Fibroblast of lung (primary cell): Measurements from ENCODE around the gene HECTD4. TPM values are rescaled to one million over a fixed set of nuclear protein-coding genes. Genes with fewer than 3 reads are reported as not detected.

Source experiments
- DNase-seq, 2 donors: peaks; one replicate each; pipeline versions ENCODE4 v3.0.0 to v3.0.0-alpha.2; 2010; ENCODE audit warnings: low read depth in 2 of 2
- H2AFZ ChIP-seq: 2 replicates; pipeline ENCODE4 v1.5.1; 2012; ENCODE audit warnings: low read length, control low read depth, inconsistent platforms
- H3K27ac ChIP-seq: 2 replicates; pipeline ENCODE4 v1.5.1; 2011; ENCODE audit warnings: low read length, control low read depth; ENCODE audit not compliant: insufficient read depth
- H3K27me3 ChIP-seq: 2 replicates; pipeline ENCODE4 v1.5.1; 2011; ENCODE audit warnings: mild to moderate bottlenecking, low read length; ENCODE audit not compliant: control insufficient read depth, insufficient read depth
- H3K36me3 ChIP-seq: 2 replicates; pipeline ENCODE4 v1.5.1; 2011; ENCODE audit warnings: low read length; ENCODE audit not compliant: control insufficient read depth, insufficient read depth
- H3K4me1 ChIP-seq: 2 replicates; pipeline ENCODE4 v1.5.1; 2011; ENCODE audit warnings: low read length; ENCODE audit not compliant: control insufficient read depth, insufficient read depth; ENCODE audit errors: extremely low read depth
- H3K4me2 ChIP-seq: 2 replicates; pipeline ENCODE4 v1.5.1; 2011; ENCODE audit warnings: low read length, control low read depth; ENCODE audit not compliant: insufficient read depth; ENCODE audit errors: extremely low read depth
- H3K4me3 ChIP-seq, 4 experiments: fragments of 200-600 bp in 1 of 4; sonication (generic) in 1 of 4; replicated peaks in 1 of 4; 2 replicates each; pipeline ENCODE4 v1.5.1; 2011 to 2016; ENCODE audit warnings: low read length in 4 of 4, low read depth in 3 of 4, mild to moderate bottlenecking in 3 of 4, control low read depth in 2 of 4, inconsistent platforms in 1 of 4, mixed read lengths in 1 of 4; ENCODE audit not compliant: insufficient read depth in 1 of 4; ENCODE audit errors: control extremely low read depth in 1 of 4
- H3K79me2 ChIP-seq: 2 replicates; pipeline ENCODE4 v1.5.1; 2012; ENCODE audit warnings: mild to moderate bottlenecking, low read length, inconsistent platforms; ENCODE audit not compliant: control insufficient read depth, insufficient read depth
- H3K9ac ChIP-seq: 2 replicates; pipeline ENCODE4 v1.5.1; 2011; ENCODE audit warnings: mild to moderate bottlenecking, low read length, control low read depth; ENCODE audit not compliant: insufficient read depth
- H3K9me3 ChIP-seq: 2 replicates; pipeline ENCODE4 v1.5.1; 2012; ENCODE audit warnings: low read depth, low read length; ENCODE audit not compliant: control insufficient read depth, insufficient read depth
- H4K20me1 ChIP-seq: 2 replicates; pipeline ENCODE4 v1.5.1; 2011; ENCODE audit warnings: low read length; ENCODE audit not compliant: control insufficient read depth, insufficient read depth; ENCODE audit errors: extremely low read depth
- CTCF ChIP-seq, 2 donors: IDR thresholded peaks in 1 of 2; conservative IDR thresholded peaks in 1 of 2; 1 replicate in 1 of 2; 2 replicates in 1 of 2; pipeline ENCODE4 v1.5.1; 2011 to 2012; ENCODE audit warnings: low read length in 2 of 2, control low read depth in 1 of 2, inconsistent platforms in 1 of 2, low read depth in 1 of 2, mild to moderate bottlenecking in 1 of 2
- EZH2 ChIP-seq: IDR thresholded peaks from 2 replicates; pipeline ENCODE4 v1.5.1; 2012; ENCODE audit warnings: low read length, control low read depth, mild to moderate bottlenecking; ENCODE audit errors: missing control alignments
- polyA plus RNA-seq, 2 donors: library from polyadenylated mRNA; depleted of rRNA in 1 of 2; stranded (reverse) in 1 of 2; unstranded in 1 of 2; fragments of >200 nt; gene quantifications; 2 replicates each; pipeline ENCODE4 v1.2.1, GENCODE V29; 2011 to 2012; ENCODE audit warnings: missing spikeins in 1 of 2
- total RNA-seq: library from RNA; depleted of rRNA; stranded (reverse); fragments of >200 nt; gene quantifications from 2 replicates; pipeline ENCODE4 v1.2.1, GENCODE V29; 2014

HECTD4 gene
- total and polyA plus RNA-seq, 2 donors (not counting 1 experiment from before 2014, with no cell fraction given), result 5.1 to 31.7 TPM

DNA sequence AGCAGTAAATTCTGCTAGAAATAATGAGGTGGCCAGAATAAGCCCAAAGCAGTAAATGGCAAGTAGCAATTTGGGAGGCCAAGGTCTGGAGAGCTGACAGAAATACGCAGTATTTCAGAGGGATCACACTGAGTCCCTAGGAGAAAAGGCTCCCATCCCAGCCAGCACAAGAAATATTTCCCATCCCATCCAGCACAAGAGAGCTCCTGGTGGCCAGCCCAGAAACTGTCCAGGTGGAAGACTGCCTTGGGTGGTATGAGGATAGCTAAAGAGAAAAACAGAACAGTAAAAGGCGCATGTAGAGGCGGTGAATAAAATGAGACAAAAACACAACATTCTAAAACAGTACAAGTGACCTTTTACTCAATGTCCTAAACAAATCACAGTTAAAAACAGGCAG, 120.7 kb downstream of the HECTD4 start:
- Histone ChIP-seq H3K36me3 (no peaks in the 10 kb centered on the region), H3K79me2 (no peaks in the 10 kb centered on the region), H3K27ac (no peak overlapping the region), H3K4me1 (no peaks in the 10 kb centered on the region), H2AFZ (no peak overlapping the region), H4K20me1 (no peaks in the 10 kb centered on the region), H3K4me2 (no peak overlapping the region), H3K9me3 (no peaks in the 10 kb centered on the region), H3K4me3 (no peak overlapping the region), H3K9ac (no peak overlapping the region), H3K27me3 (no peaks in the 10 kb centered on the region)
- peak in 1 of 2 donors; percentile 29 for TF ChIP-seq CTCF (conservative IDR thresholded peaks at IDR 0.05 in 1 of 2, IDR thresholded peaks at IDR 0.05 in 1 of 2; ENCODE audit: low read depth in 1 of 2, low read length in 2 of 2)
- TF ChIP-seq EZH2, result no peak
- DNase-seq, result no peak

- TF ChIP-seq CTCF (conservative IDR thresholded peaks at IDR 0.05 in 1 of 2, IDR thresholded peaks at IDR 0.05 in 1 of 2; ENCODE audit: low read depth in 1 of 2, low read length in 2 of 2) (no peak), EZH2 (no peak)
- no peaks in the 10 kb centered on the region for H3K9me3 ChIP-seq
- DNase-seq, result no peak
- H3K27me3 ChIP-seq, result no peaks in the 10 kb centered on the region
- H2AFZ ChIP-seq, result no peak overlapping the region
- H3K9ac ChIP-seq, result no peak overlapping the region
- H3K4me2 ChIP-seq, result no peak overlapping the region
- no peaks in the 10 kb centered on the region for H4K20me1 ChIP-seq
- no peaks in the 10 kb centered on the region for H3K79me2 ChIP-seq
- no peak overlapping the region for H3K27ac ChIP-seq
- H3K36me3 ChIP-seq, result no peaks in the 10 kb centered on the region
- H3K4me1 ChIP-seq, result no peaks in the 10 kb centered on the region
- H3K4me3 ChIP-seq, result no peak overlapping the region
Observed at GRCh38 chr12:112258926-112259325, 123.3 kb downstream of the HECTD4 start.

DNA sequence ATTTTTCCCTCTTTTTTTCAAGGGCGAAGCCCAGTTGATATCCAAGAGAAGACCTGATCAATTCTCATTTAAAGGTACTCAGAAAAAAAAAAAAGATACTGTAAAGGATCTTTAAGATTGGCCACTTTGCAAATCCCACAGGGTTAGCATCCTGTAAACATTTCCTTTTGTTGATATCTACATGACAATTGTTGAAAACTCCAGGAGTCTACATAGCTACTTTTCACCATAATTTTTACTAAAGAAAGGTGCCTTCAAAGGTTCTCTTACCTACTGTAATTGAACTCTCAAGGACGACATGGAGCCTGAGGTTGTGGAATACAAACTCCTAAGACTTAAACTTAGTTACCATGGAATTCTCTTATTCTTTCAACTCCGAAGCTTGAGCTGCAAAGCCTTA, 125.5 kb downstream of the HECTD4 start:
- no peaks in the 10 kb centered on the region for H3K79me2 ChIP-seq
- H2AFZ ChIP-seq, result no peak overlapping the region
- H3K27ac ChIP-seq, result no peak overlapping the region
- H3K9ac ChIP-seq, result no peak overlapping the region
- H3K36me3 ChIP-seq, result peaks cover 3% of the 10 kb centered on the region
- no peaks in the 10 kb centered on the region for H4K20me1 ChIP-seq
- DNase-seq, result no peak
- H3K4me3 ChIP-seq, result no peak overlapping the region
- H3K27me3 ChIP-seq, result no peaks in the 10 kb centered on the region
- H3K4me1 ChIP-seq, result no peaks in the 10 kb centered on the region
- H3K4me2 ChIP-seq, result no peak overlapping the region
- TF ChIP-seq CTCF (conservative IDR thresholded peaks at IDR 0.05 in 1 of 2, IDR thresholded peaks at IDR 0.05 in 1 of 2; ENCODE audit: low read depth in 1 of 2, low read length in 2 of 2), result no peak
- TF ChIP-seq EZH2, result no peak
- H3K9me3 ChIP-seq, result no peaks in the 10 kb centered on the region
